HUES48 (cell line): ENCODE results near the gene SLC25A51.

Experiments
- H3K27ac ChIP-seq: one replicate; pipeline ENCODE4 v1.7.0; 2013; ENCODE audit warnings: low read depth, low read length, inconsistent platforms
- H3K27me3 ChIP-seq: 2 replicates; pipeline ENCODE4 v1.6.1; 2013; ENCODE audit warnings: mild to moderate bottlenecking, low read length; ENCODE audit not compliant: control insufficient read depth, insufficient read depth
- H3K36me3 ChIP-seq: 2 replicates; pipeline ENCODE4 v1.6.1; 2013; ENCODE audit warnings: low read length; ENCODE audit not compliant: control insufficient read depth, insufficient read depth
- H3K4me1 ChIP-seq: 2 replicates; pipeline ENCODE4 v1.6.1; 2013; ENCODE audit warnings: mild to moderate bottlenecking, low read length; ENCODE audit not compliant: control insufficient read depth, insufficient read depth
- H3K4me3 ChIP-seq: 2 replicates; pipeline ENCODE4 v1.5.1; 2013; ENCODE audit warnings: mild to moderate bottlenecking, low read depth, low read length
- H3K9ac ChIP-seq: 2 replicates; pipeline ENCODE4 v1.6.1; 2013; ENCODE audit warnings: mild to moderate bottlenecking, low read depth, low read length, moderate library complexity
- H3K9me3 ChIP-seq: 2 replicates; pipeline ENCODE4 v1.6.1; 2013; ENCODE audit warnings: low read length; ENCODE audit not compliant: control insufficient read depth, insufficient read depth

The SLC25A51 gene

GRCh38 chr9:37918665-37919170, 14.8 kb upstream of the SLC25A51 start:
- H3K36me3 ChIP-seq, result 0 out of 2 replicates have a peak, but pooled peaks cover 6% of the 10 kb centered on the region
- H3K4me1 ChIP-seq, result peaks cover 16% of the 10 kb centered on the region
- H3K27ac ChIP-seq, result peak overlapping the region; percentile 14
- H3K9ac ChIP-seq, result no peak overlapping the region
- no peaks in the 10 kb centered on the region for H3K27me3 ChIP-seq
- H3K4me3 ChIP-seq, result no peak overlapping the region
- H3K9me3 ChIP-seq, result no peaks in the 10 kb centered on the region

DNA sequence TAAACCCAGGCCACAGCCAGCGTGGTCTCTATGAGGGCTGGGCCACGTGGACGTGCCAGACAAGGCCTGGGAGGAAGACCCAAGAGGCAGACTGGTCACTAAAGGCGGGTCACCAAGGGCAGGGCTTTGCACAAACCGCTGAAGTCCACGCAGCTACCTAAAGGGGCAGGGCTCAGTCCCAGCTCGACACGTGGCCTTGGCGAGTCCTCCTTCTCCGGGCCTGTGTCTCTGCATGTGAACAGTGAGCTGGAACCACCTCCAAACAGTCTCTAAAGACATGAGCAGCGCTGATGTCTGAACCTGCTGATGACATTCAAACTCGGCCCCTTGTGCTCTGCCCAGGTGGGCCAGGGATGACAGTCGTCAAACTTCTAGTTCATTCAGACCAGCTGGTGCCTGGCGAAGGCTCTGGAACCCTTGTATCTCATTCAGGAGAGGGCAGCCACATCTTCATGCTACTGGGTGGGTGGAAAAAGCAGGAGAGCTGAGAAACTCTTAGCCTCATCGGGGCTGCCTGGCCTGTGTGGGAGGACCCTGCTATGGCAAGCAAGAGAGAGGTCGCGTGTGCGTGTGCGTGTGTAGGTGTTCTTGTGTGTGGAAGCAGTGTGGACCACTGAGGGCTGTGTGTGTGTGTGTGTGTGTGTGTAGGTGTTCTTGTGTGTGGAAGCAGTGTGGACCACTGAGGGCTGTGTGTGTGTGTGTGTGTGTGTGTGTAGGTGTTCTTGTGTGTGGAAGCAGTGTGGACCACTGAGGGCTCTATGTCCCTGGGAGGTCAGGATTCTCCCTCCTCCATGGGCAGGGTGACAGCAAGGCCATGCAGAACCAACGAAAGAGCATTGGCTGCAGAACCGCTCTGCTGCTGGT, 14.1 kb upstream of the SLC25A51 start:
- Histone ChIP-seq H3K9me3 (no peaks in the 10 kb centered on the region), H3K27ac (no peak overlapping the region), H3K36me3 (0 out of 2 replicates have a peak, but pooled peaks cover 6% of the 10 kb centered on the region), H3K9ac (no peak overlapping the region), H3K27me3 (no peaks in the 10 kb centered on the region), H3K4me3 (no peak overlapping the region), H3K4me1 (peaks cover 14% of the 10 kb centered on the region)

DNA sequence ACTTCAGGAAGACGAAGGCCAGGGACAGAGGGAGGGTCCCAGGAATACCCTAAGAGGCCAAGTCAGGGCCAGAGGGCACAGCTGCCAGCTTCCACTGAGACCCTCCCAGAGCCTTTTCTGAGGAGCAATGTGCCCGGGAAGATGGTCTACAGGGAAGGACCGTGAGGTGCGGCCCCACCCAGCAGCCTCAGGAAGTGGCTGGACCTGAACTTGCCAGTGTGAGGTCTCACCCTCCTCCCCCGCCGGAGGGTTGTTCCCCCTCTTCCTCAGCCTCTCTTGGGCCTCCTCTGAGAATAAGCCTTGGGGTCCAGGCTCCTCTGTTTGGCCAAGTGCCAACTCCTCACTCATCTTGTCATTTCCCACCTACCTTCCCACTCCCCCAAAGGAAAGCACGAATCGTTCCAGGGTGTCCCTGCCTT, 13.4 kb upstream of the SLC25A51 start:
- Histone ChIP-seq H3K4me1 (peaks cover 12% of the 10 kb centered on the region), H3K4me3 (no peak overlapping the region), H3K27ac (no peak overlapping the region), H3K36me3 (0 out of 2 replicates have a peak, but pooled peaks cover 6% of the 10 kb centered on the region), H3K9ac (no peak overlapping the region), H3K9me3 (no peaks in the 10 kb centered on the region), H3K27me3 (no peaks in the 10 kb centered on the region)

DNA sequence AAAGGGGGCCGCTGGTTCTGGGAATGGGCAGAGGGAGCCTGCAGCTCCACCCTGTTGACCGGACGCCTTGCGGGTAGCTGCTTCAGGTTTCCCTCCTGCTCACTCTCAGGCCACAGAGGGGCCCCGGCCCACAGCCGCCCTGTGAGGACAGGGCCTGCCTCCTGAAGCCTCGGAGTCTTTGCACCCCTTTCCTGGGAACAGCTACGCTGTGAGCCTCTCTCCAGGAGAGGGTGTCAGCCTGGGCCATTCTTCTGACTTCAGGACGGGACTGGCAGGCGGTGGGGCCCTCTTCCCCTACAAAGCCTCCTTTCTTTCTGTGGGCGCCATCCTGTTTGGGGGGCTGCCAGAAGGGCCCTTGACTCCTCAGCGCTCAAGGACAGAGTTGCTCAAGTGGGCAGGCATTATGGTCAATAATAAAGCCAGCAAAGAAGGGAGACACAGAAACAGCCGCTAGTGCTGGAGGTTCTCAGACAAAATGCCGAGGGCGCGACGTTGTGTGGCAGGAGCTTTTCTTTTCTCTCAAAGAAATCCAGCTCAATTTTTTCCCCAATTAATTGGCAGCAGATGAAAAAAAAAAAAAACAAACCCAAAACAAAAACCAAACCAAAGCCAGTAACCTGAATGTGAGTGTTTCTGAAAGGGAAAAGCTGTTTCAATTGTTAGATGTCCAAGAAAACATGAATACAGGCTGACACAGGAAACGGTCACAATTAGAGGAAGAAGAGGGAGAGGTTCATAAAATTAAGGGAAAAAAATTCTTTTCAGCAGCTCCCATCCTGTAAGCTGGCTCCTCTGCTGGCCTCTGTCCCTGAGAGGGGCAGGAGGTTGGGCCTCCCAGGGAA, 12.8 kb upstream of the SLC25A51 start:
- Histone ChIP-seq H3K9ac (no peak overlapping the region), H3K27ac (no peak overlapping the region), H3K36me3 (0 out of 2 replicates have a peak, but pooled peaks cover 6% of the 10 kb centered on the region), H3K4me3 (no peak overlapping the region), H3K27me3 (no peaks in the 10 kb centered on the region), H3K9me3 (no peaks in the 10 kb centered on the region), H3K4me1 (peaks cover 12% of the 10 kb centered on the region)

DNA sequence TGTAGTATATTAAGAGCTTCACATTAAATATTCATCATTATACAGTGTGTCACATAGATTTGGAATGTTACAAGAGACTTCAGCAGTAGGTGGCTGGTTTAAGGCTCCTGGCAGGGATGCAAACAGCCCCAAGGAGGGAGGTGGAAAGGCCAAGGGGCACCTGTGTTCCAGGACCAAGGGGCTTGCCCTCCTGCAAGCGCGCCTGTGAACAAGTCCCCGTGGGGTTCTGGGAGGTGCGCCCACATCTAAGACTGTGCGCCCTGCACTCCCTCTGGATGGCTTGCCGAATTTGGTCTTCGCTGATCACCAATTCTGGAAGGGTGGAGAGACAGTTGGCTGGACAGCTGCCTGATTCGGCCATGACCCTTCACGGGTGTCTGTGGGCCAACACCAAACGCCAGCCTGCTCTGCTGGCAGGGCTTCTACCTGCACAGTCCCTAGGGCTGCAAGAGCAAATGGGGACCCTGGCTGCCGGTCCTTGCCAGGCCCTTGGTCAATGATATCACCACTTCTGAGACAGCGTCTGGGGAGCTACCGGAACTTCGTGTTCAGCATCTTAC, 12.1 kb upstream of the SLC25A51 start:
- H3K9me3 ChIP-seq, result no peaks in the 10 kb centered on the region
- peaks cover 12% of the 10 kb centered on the region for H3K4me1 ChIP-seq
- no peak overlapping the region for H3K27ac ChIP-seq

DNA sequence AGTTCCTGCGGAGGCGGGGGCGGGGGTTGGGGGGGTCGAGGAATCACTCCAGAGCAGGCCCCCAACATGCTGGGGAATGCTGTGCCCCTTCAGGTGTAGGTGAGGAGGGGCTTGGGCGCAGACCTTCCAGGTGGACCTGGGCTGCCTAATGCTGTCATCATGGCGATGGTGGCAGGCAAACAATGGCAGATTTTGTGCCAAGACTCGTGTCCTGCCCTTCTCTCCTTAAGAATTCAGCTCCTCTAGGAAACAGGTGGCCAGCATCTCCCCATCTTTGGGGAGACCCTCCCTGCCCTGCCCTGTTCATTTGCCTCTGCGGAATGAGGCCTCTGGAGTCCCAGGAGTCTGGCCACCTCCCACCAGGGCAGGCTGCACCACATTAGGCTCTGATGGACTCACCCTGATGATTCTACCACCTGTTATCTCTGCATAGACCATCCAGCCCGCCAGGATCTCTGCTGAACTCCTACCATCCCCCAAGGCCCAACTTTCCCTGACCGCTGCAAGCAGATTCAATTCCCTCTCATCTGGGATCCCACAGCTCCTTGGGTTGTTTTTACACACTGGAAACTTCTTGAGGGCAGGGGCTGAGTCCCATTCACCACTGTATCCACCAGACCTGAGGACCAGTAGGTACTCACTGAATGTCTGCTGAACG, 10.9 kb upstream of the SLC25A51 start:
- Histone ChIP-seq H3K4me1 (peaks cover 4% of the 10 kb centered on the region), H3K27me3 (no peaks in the 10 kb centered on the region), H3K36me3 (0 out of 2 replicates have a peak, but pooled peaks cover 6% of the 10 kb centered on the region), H3K9ac (no peak overlapping the region), H3K4me3 (no peak overlapping the region), H3K9me3 (no peaks in the 10 kb centered on the region), H3K27ac (no peak overlapping the region)

More for the DNA sequence above, 12.1 kb upstream of the SLC25A51 start:
- H3K9ac ChIP-seq, result no peak overlapping the region
- no peak overlapping the region for H3K4me3 ChIP-seq
- H3K27me3 ChIP-seq, result no peaks in the 10 kb centered on the region
- 0 out of 2 replicates have a peak, but pooled peaks cover 6% of the 10 kb centered on the region for H3K36me3 ChIP-seq

DNA sequence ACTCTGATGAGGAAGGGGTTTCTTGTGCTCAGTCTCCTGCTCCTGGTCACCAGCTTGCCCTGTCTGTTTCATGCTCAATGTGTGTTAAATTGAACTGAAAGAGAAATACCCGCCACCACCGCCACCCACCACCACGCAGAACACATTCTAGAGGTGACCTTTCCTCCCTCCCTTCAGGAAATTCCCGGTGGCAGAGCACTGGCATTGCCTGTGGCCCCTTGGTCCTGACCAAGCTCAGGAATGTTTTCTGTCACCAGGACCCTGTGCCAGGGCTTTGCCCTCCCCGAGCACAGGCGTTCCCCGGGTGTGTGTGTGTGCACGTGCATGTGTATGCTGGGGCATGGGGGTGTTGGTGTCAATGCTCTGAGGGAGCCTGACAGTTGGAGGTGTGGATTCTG, 10.2 kb upstream of the SLC25A51 start:
- H3K9ac ChIP-seq, result no peak overlapping the region
- no peaks in the 10 kb centered on the region for H3K4me1 ChIP-seq
- H3K9me3 ChIP-seq, result no peaks in the 10 kb centered on the region
- H3K27ac ChIP-seq, result no peak overlapping the region
- no peaks in the 10 kb centered on the region for H3K27me3 ChIP-seq
- 0 out of 2 replicates have a peak, but pooled peaks cover 6% of the 10 kb centered on the region for H3K36me3 ChIP-seq
- no peak overlapping the region for H3K4me3 ChIP-seq

- H3K4me3 ChIP-seq, result no peak overlapping the region
- H3K4me1 ChIP-seq, result no peaks in the 10 kb centered on the region
- no peaks in the 10 kb centered on the region for H3K27me3 ChIP-seq
- H3K27ac ChIP-seq, result no peak overlapping the region
- no peak overlapping the region for H3K9ac ChIP-seq
- H3K36me3 ChIP-seq, result 0 out of 2 replicates have a peak, but pooled peaks cover 6% of the 10 kb centered on the region
- no peaks in the 10 kb centered on the region for H3K9me3 ChIP-seq
These were observed 9.7 kb upstream of the SLC25A51 start for GRCh38 chr9:37913480-37914153.

GRCh38 chr9:37911271-37911681, 7.3 kb upstream of the SLC25A51 start:
- no peak overlapping the region for H3K27ac ChIP-seq
- no peaks in the 10 kb centered on the region for H3K36me3 ChIP-seq
- H3K4me1 ChIP-seq, result no peaks in the 10 kb centered on the region
- no peak overlapping the region for H3K9ac ChIP-seq
- no peak overlapping the region for H3K4me3 ChIP-seq
- no peaks in the 10 kb centered on the region for H3K27me3 ChIP-seq
- no peaks in the 10 kb centered on the region for H3K9me3 ChIP-seq

DNA sequence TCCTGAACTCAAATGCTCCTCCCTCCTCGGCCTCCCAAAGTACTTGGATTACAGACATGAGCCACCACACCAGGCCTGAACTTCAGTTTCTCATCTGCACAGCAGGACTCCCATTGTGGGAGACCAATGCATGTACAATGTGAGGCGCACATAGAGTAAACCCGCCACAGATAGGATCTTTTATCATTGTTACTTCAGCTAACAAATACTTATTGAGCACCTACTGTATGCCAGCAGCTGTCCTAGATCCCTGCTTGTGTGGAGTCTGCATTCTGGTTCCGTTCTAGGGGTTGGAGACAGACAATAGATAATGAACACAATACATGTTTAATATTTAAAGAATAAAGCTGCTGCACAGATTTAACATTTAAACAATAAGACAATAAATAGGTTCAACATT, 6.3 kb upstream of the SLC25A51 start:
- H3K9me3 ChIP-seq, result no peaks in the 10 kb centered on the region
- H3K36me3 ChIP-seq, result no peaks in the 10 kb centered on the region
- H3K27ac ChIP-seq, result no peak overlapping the region
- H3K27me3 ChIP-seq, result no peaks in the 10 kb centered on the region
- no peak overlapping the region for H3K9ac ChIP-seq
- H3K4me1 ChIP-seq, result no peaks in the 10 kb centered on the region
- H3K4me3 ChIP-seq, result no peak overlapping the region
